ENCODE results near the gene HOXA11.

Gene HOXA11

DNA sequence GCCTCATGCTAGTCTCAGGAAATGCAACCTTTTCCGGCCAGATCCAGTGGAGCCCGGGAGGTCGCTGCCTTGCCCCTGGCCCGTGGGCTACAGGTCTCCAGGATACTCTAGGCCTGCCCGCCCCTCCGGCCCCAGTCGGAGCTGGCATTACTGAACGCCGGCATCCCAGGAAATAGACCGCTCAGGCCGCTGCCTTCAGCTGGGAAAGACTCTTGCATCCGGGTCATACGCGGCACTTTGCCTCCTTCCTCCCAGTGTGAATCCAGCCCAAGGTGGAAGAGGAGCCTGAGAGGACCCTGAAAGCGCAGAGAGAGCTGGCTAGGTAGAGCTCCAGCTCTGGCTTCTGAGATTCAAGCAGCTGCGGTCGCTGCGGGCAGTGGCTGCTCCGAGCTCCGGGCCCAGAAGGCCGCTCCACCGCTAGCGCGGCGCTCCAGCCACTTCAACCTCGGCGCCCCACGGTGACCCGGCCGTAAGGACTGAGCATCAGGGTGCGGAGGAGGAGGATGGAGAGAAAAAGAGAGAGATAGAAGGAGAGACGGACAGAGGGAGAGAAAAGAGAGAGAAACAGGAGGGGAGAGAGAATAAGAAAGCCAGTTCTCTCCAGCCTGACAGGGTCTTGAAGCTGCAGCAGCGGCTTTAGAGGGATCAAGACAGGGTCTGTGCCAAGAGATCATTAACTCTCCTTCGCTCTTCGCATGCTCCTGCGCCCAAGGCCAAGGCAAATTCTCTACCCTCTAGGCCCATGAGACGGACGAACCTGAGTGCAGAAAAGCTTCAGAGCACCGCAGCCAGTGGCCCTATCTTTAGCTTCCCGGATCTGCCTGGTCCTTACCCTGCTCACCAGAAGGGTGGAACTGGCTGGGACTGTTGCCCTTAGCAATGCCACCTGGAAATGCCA lies 9.2 kb downstream of the HOXA11 start:
- Histone ChIP-seq H3K9ac (ENCODE audit: low read length) (peak overlapping the region; percentile 90), H3K27me3 (ENCODE audit: control insufficient read depth in 1 of 2, insufficient read depth in 1 of 2, low read length in 2 of 2) (peaks cover 0 to 8% of the 10 kb centered on the region in 2 experiments), H3K4me3 (ENCODE audit: insufficient read depth in 1 of 2, low read depth in 1 of 2, low read length in 2 of 2) (peak overlapping the region; percentile 61 to 92), H3K4ac (ENCODE audit: low read depth in 1 of 2, low read length in 2 of 2) (no peak overlapping the region), H2BK15ac (ENCODE audit: low read depth, poor library complexity, severe bottlenecking) (no peak overlapping the region), H2AFZ (ENCODE audit: low read depth, low read length) (no peak overlapping the region), H4K8ac (ENCODE audit: low read length) (no peak overlapping the region), H3K4me2 (ENCODE audit: low read length, poor library complexity, severe bottlenecking) (peak overlapping the region; percentile 60), H3K36me3 (ENCODE audit: control insufficient read depth in 1 of 2, insufficient read depth in 2 of 2, low read depth in 1 of 2, low read length in 2 of 2) (peaks cover 4 to 55% of the 10 kb centered on the region in 2 experiments), H3K4me1 (ENCODE audit: control insufficient read depth, insufficient read depth, low read depth, low read length) (peaks cover 7% of the 10 kb centered on the region), H2BK120ac (ENCODE audit: low read depth, low read length) (no peak overlapping the region), H3K23ac (ENCODE audit: low read length in 2 of 2) (no peak overlapping the region), H3K9me3 (ENCODE audit: control insufficient read depth, low read length) (no peaks in the 10 kb centered on the region), H3K18ac (ENCODE audit: low read depth in 1 of 2, low read length in 2 of 2) (peak overlapping the region in 1 of 2 experiments; percentile 18), H2BK12ac (ENCODE audit: low read length in 2 of 2) (no peak overlapping the region), H3K27ac (ENCODE audit: low read length, poor library complexity, severe bottlenecking) (peak overlapping the region; percentile 71), H4K91ac (ENCODE audit: low read length) (no peak overlapping the region), H3K14ac (ENCODE audit: low read length in 2 of 2) (no peak overlapping the region), H3K79me1 (replicated peaks; ENCODE audit: low read length, poor library complexity, severe bottlenecking) (no peaks in the 10 kb centered on the region), H2BK5ac (ENCODE audit: low read depth, low read length, poor library complexity, severe bottlenecking) (peak overlapping the region; percentile 20), H2AK5ac (ENCODE audit: low read length, severe bottlenecking) (no peak overlapping the region)
- 51% methylated on average over 40 of the region's 40 CpGs for WGBS
- no peak for DNase-seq

DNA sequence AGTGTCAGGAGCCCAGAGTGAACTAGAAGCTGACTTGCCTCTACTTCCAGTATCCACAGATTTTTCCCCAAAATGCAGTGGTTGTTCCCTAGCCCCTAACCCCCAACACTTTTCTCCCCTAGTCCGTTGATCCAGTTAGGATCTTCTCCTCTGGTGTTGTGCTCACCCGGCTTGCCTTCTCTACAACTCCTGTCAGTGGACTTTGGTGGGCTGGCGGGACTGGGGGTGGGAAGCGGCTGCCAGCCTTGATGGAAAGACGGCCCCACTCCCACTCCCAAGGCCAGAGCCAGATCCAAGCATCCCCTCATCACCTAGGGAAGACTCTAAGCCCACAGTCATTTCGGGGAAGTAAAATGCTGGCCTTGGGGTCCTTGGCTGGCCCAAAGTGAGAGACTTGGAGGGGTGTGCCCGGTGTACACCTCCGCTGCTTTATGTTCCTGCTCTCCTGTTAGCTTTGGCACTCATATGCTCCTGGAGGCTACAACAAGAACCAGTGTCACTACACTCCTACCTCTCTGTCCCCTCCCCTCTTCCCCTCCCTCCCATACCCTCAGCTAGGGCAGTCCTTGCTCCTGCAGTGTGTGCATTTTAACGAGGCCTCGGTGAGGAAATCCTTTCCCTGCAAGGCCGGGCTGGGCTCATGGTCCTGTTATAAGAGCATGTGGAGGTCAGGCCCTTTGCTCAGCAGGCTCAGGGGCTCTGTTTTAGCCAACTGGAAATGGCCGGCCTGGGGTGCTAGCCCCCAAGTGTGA lies 10.0 kb downstream of the HOXA11 start:
- Histone ChIP-seq H2BK5ac (ENCODE audit: low read depth, low read length, poor library complexity, severe bottlenecking) (no peak overlapping the region), H3K4me3 (ENCODE audit: insufficient read depth in 1 of 2, low read depth in 1 of 2, low read length in 2 of 2) (peak overlapping the region; percentile 61 to 92), H3K27ac (ENCODE audit: low read length, poor library complexity, severe bottlenecking) (peak overlapping the region; percentile 71), H2BK120ac (ENCODE audit: low read depth, low read length) (no peak overlapping the region), H3K4ac (ENCODE audit: low read depth in 1 of 2, low read length in 2 of 2) (no peak overlapping the region), H3K9me3 (ENCODE audit: control insufficient read depth, low read length) (no peaks in the 10 kb centered on the region), H2BK15ac (ENCODE audit: low read depth, poor library complexity, severe bottlenecking) (no peak overlapping the region), H4K8ac (ENCODE audit: low read length) (no peak overlapping the region), H3K79me1 (replicated peaks; ENCODE audit: low read length, poor library complexity, severe bottlenecking) (no peaks in the 10 kb centered on the region), H3K18ac (ENCODE audit: low read depth in 1 of 2, low read length in 2 of 2) (peak overlapping the region in 1 of 2 experiments; percentile 18), H3K27me3 (ENCODE audit: control insufficient read depth in 1 of 2, insufficient read depth in 1 of 2, low read length in 2 of 2) (peaks cover 0 to 8% of the 10 kb centered on the region in 2 experiments), H3K4me1 (ENCODE audit: control insufficient read depth, insufficient read depth, low read depth, low read length) (no peaks in the 10 kb centered on the region), H4K91ac (ENCODE audit: low read length) (no peak overlapping the region), H3K9ac (ENCODE audit: low read length) (peak overlapping the region; percentile 90), H3K4me2 (ENCODE audit: low read length, poor library complexity, severe bottlenecking) (peak overlapping the region; percentile 60), H2BK12ac (ENCODE audit: low read length in 2 of 2) (no peak overlapping the region), H2AK5ac (ENCODE audit: low read length, severe bottlenecking) (no peak overlapping the region), H3K23ac (ENCODE audit: low read length in 2 of 2) (no peak overlapping the region), H2AFZ (ENCODE audit: low read depth, low read length) (no peak overlapping the region), H3K36me3 (ENCODE audit: control insufficient read depth in 1 of 2, insufficient read depth in 2 of 2, low read depth in 1 of 2, low read length in 2 of 2) (peaks cover 4 to 56% of the 10 kb centered on the region in 2 experiments), H3K14ac (ENCODE audit: low read length in 2 of 2) (no peak overlapping the region)
- 61% methylated on average over 12 of the region's 12 CpGs for WGBS
- no peak for DNase-seq

DNA sequence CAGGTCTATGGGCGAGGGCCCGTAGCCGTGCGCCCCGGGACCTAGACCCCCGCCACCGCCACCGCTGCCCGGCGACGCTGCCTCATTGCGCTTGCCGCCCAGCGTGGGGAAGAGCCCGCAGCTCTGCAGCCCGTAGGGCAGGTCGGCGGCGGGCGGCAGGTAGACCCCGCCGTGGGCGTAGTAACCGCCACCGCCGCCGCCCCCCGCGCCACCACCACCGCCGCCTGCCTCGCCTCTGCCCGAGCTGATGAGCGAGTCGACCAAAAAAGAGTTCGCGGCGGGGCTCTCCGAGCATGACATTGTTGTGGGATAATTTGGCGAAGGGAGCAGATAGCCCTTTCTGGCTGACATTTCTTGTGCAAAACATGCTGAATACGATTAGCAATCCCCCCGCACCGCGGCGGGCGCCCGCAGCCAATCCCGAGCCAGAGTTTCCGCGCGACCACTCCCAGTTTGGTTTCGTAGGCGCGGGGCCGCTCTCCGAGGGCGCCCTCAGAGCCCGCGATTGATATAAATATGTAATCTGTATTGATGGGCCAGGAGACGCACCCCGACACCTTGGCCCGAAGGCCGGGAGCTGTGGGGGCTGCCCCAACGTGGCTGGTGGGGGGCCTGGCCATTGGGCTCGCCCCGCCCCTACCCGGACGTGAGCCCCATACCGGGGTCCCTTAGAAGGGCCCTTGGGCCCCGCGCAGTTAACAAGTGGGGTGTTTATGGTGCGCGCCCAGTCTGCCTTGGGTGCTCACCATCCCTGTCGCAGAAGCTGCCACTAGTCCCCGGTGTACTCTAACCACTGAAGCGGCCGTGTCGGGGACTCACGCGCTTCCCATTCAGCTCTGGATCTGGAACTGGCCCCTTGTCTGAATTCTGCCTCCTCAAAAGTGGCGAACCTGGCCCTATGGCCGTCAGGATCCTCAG lies 10.8 kb downstream of the HOXA11 start, which contains the start of gene HOXA10:
Gene HOXA10 (minus strand): TSS at position 365 of the 918 bp plus-strand sequence. CDS start 14 bp downstream, at position 351.
- peak within 1 kb of the TSS; percentile 90 for H3K9ac ChIP-seq (ENCODE audit: low read length)
- WGBS, result 17% methylated on average over 82 of the region's 82 CpGs
- no peaks in the 10 kb centered on the region for H3K4me1 ChIP-seq (ENCODE audit: control insufficient read depth, insufficient read depth, low read depth, low read length)
- no peak for DNase-seq
- H2AK5ac ChIP-seq (ENCODE audit: low read length, severe bottlenecking), result no peak within 1 kb of the TSS
- H2AFZ ChIP-seq (ENCODE audit: low read depth, low read length), result no peak within 1 kb of the TSS
- peak within 1 kb of the TSS; percentile 85 for H3K27ac ChIP-seq (ENCODE audit: low read length, poor library complexity, severe bottlenecking)
- peak within 1 kb of the TSS; percentile 95 for H4K8ac ChIP-seq (ENCODE audit: low read length)
- H3K4ac ChIP-seq (ENCODE audit: low read depth in 1 of 2, low read length in 2 of 2), result peak within 1 kb of the TSS; percentile 54 to 82
- H2BK120ac ChIP-seq (ENCODE audit: low read depth, low read length), result peak within 1 kb of the TSS; percentile 96
- H4K91ac ChIP-seq (ENCODE audit: low read length), result peak within 1 kb of the TSS; percentile 89
- peak within 1 kb of the TSS; percentile 60 for H3K4me2 ChIP-seq (ENCODE audit: low read length, poor library complexity, severe bottlenecking)
- peak within 1 kb of the TSS; percentile 15 to 80 for H3K14ac ChIP-seq (ENCODE audit: low read length in 2 of 2)
- H3K4me3 ChIP-seq (ENCODE audit: insufficient read depth in 1 of 2, low read depth in 1 of 2, low read length in 2 of 2), result peak within 1 kb of the TSS; percentile 61 to 92
- peak within 1 kb of the TSS; percentile 74 to 95 for H3K23ac ChIP-seq (ENCODE audit: low read length in 2 of 2)
- peak within 1 kb of the TSS; percentile 90 to 91 for H3K18ac ChIP-seq (ENCODE audit: low read depth in 1 of 2, low read length in 2 of 2)
- peaks cover 0 to 8% of the 10 kb centered on the region in 2 experiments for H3K27me3 ChIP-seq (ENCODE audit: control insufficient read depth in 1 of 2, insufficient read depth in 1 of 2, low read length in 2 of 2)
- H3K36me3 ChIP-seq (ENCODE audit: control insufficient read depth in 1 of 2, insufficient read depth in 2 of 2, low read depth in 1 of 2, low read length in 2 of 2), result peaks cover 4 to 63% of the 10 kb centered on the region in 2 experiments
- H2BK5ac ChIP-seq (ENCODE audit: low read depth, low read length, poor library complexity, severe bottlenecking), result peak within 1 kb of the TSS; percentile 88
- H2BK12ac ChIP-seq (ENCODE audit: low read length in 2 of 2), result peak within 1 kb of the TSS; percentile 42 to 83
- no peaks in the 10 kb centered on the region for H3K9me3 ChIP-seq (ENCODE audit: control insufficient read depth, low read length)
- no peaks in the 10 kb centered on the region for H3K79me1 ChIP-seq (replicated peaks; ENCODE audit: low read length, poor library complexity, severe bottlenecking)
- peak within 1 kb of the TSS; percentile 91 for H2BK15ac ChIP-seq (ENCODE audit: low read depth, poor library complexity, severe bottlenecking)
